ENCODE results near the gene SLC24A1.
"Not testable (repeated sequence)": the region's sequence is repeated elsewhere in the genome, so short reads cannot be mapped to it uniquely, and the experiment has no call there.

The SLC24A1 gene

GRCh38 chr15:65603559-65603958 lies 18.2 kb upstream of the SLC24A1 start:
- no peak for DNase-seq (ENCODE audit: low spot score)
- Mint-ChIP-seq H3K9me3 (no peaks in the 10 kb centered on the region), H3K27me3 (ENCODE audit: low read depth) (no peaks in the 10 kb centered on the region), H3K4me3 (no peak overlapping the region), H3K4me1 (ENCODE audit: low read depth) (peaks cover 6% of the 10 kb centered on the region), H3K27ac (no peak overlapping the region), H3K36me3 (ENCODE audit: low read depth) (peaks cover 14% of the 10 kb centered on the region)

- Mint-ChIP-seq H3K9me3 (no peaks in the 10 kb centered on the region), H3K27ac (peak within 1 kb of the TSS; percentile 95), H3K4me1 (ENCODE audit: low read depth) (peaks cover 24% of the 10 kb centered on the region)
These were observed 10.6 kb upstream of the SLC24A1 start, which contains the start of gene INTS14 for GRCh38 chr15:65610871-65611718. Gene INTS14 (minus strand): TSS chr15:65611131. CDS start chr15:65607380, 3,751 bp downstream.

GRCh38 chr15:65611888-65612615 lies 9.7 kb upstream of the SLC24A1 start:
- Mint-ChIP-seq H3K4me1 (ENCODE audit: low read depth) (peaks cover 24% of the 10 kb centered on the region), H3K27me3 (ENCODE audit: low read depth) (no peaks in the 10 kb centered on the region), H3K9me3 (no peaks in the 10 kb centered on the region), H3K27ac (peak overlapping the region; percentile 95), H3K36me3 (ENCODE audit: low read depth) (no peaks in the 10 kb centered on the region), H3K4me3 (peak overlapping the region; percentile 89)
- no peak for DNase-seq (ENCODE audit: low spot score)

More at GRCh38 chr15:65610871-65611718, 10.6 kb upstream of the SLC24A1 start, which contains the start of gene INTS14:
- DNase-seq (ENCODE audit: low spot score), result peak; percentile 95
- H3K36me3 Mint-ChIP-seq (ENCODE audit: low read depth), result no peaks in the 10 kb centered on the region
- H3K27me3 Mint-ChIP-seq (ENCODE audit: low read depth), result no peaks in the 10 kb centered on the region
- peak within 1 kb of the TSS; percentile 89 for H3K4me3 Mint-ChIP-seq

DNA sequence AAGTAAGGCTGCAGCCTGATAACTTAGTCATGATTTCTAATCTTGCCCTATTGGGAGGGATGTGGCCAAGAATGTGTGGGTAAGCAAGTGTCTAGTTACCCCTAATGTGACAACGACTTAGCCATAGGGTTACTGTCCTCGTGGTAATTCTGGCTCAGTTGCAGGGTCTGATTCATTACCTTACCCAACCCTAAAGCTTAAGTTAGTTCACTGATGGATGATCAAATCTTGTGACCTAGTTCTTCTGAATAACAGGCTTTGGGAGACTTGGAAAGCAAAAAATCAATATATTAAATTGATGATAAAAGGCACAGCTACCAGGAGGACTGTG lies 9.2 kb upstream of the SLC24A1 start:
- DNase-seq (ENCODE audit: low spot score), result no peak
- H3K27ac Mint-ChIP-seq, result no peak overlapping the region
- no peaks in the 10 kb centered on the region for H3K36me3 Mint-ChIP-seq (ENCODE audit: low read depth)
- H3K9me3 Mint-ChIP-seq, result no peaks in the 10 kb centered on the region
- peaks cover 24% of the 10 kb centered on the region for H3K4me1 Mint-ChIP-seq (ENCODE audit: low read depth)
- H3K27me3 Mint-ChIP-seq (ENCODE audit: low read depth), result no peaks in the 10 kb centered on the region
- H3K4me3 Mint-ChIP-seq, result no peak overlapping the region

DNA sequence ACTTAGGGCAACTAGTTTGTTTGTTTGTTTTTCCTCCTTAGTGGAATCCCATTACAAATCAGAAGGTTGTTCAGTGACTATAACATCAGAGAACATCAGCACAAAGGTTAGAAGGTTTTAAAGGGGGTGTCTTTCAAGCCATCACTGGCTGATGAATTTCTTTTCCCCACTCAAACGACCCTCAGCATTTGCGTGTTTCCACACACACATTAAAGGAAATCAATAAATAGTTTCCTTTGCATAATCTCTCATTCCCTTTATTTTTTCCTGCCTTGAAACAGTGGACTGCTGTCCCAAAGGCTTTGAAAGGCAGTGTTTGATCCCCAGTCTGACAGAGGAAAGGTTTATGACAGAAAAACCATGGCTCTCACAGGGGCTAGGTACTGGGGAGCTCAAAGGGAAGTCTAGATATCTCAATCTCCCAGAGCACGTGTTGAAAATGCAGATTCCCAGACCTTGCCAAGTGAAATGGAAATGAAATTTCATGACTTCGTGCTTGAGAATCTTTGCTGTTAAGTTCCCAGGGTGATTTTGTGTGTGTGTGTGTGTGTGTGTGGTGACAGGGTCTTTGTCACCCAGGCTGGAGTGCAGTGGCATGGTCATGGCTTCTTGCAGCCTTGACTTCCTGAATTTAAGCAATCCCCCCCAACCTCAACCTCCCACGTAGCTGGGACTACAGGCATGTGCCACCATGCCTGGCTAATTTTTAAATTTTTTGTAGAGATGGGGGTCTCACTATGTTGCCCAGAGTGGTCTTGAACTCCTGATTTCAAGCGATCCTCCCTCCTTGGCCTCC lies 8.6 kb upstream of the SLC24A1 start:
- Mint-ChIP-seq H3K9me3 (no peaks in the 10 kb centered on the region), H3K4me1 (ENCODE audit: low read depth) (peaks cover 21% of the 10 kb centered on the region), H3K27me3 (ENCODE audit: low read depth) (no peaks in the 10 kb centered on the region), H3K4me3 (no peak overlapping the region), H3K27ac (no peak overlapping the region), H3K36me3 (ENCODE audit: low read depth) (no peaks in the 10 kb centered on the region)
- no peak for DNase-seq (ENCODE audit: low spot score)

DNA sequence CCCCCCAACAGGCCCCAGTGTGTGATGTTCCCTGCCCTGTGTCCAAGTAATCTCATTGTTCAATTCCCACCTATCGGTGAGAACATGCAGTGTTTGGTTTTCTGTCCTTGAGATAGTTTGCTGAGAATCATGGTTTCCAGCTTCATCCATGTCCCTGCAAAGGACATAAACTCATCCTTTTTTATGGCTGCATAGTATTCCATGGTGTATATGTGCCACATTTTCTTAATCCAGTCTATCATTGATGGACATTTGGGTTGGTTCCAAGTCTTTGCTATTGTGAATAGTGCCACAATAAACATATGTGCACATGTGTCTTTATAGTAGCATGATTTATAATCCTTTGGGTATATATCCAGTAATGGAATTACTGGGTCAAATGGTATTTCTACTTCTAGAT lies 5.9 kb upstream of the SLC24A1 start:
- not testable (repeated sequence) for H3K27ac Mint-ChIP-seq; H3K4me3 Mint-ChIP-seq; H3K36me3 Mint-ChIP-seq (ENCODE audit: low read depth); DNase-seq (ENCODE audit: low spot score); H3K9me3 Mint-ChIP-seq; H3K27me3 Mint-ChIP-seq (ENCODE audit: low read depth)
- peaks cover 13% of the 10 kb centered on the region for H3K4me1 Mint-ChIP-seq (ENCODE audit: low read depth)

GRCh38 chr15:65618560-65619109 lies 3.1 kb upstream of the SLC24A1 start:
- Mint-ChIP-seq H3K9me3 (no peaks in the 10 kb centered on the region), H3K36me3 (ENCODE audit: low read depth) (no peaks in the 10 kb centered on the region), H3K27ac (no peak overlapping the region), H3K27me3 (ENCODE audit: low read depth) (no peaks in the 10 kb centered on the region), H3K4me1 (ENCODE audit: low read depth) (no peaks in the 10 kb centered on the region), H3K4me3 (no peak overlapping the region)
- no peak for DNase-seq (ENCODE audit: low spot score)

GRCh38 chr15:65619626-65620290 lies 2.0 kb upstream of the SLC24A1 start:
- H3K36me3 Mint-ChIP-seq (ENCODE audit: low read depth), result no peaks in the 10 kb centered on the region
- DNase-seq (ENCODE audit: low spot score), result no peak
- no peak overlapping the region for H3K4me3 Mint-ChIP-seq
- H3K27me3 Mint-ChIP-seq (ENCODE audit: low read depth), result no peaks in the 10 kb centered on the region
- no peak overlapping the region for H3K27ac Mint-ChIP-seq
- H3K4me1 Mint-ChIP-seq (ENCODE audit: low read depth), result no peaks in the 10 kb centered on the region
- no peaks in the 10 kb centered on the region for H3K9me3 Mint-ChIP-seq

GRCh38 chr15:65620833-65621232 lies 905 bp upstream of the SLC24A1 start:
- Mint-ChIP-seq H3K4me1 (ENCODE audit: low read depth) (no peaks in the 10 kb centered on the region), H3K9me3 (no peaks in the 10 kb centered on the region), H3K27ac (no peak overlapping the region), H3K27me3 (ENCODE audit: low read depth) (no peaks in the 10 kb centered on the region), H3K4me3 (no peak overlapping the region), H3K36me3 (ENCODE audit: low read depth) (no peaks in the 10 kb centered on the region)
- DNase-seq (ENCODE audit: low spot score), result no peak

DNA sequence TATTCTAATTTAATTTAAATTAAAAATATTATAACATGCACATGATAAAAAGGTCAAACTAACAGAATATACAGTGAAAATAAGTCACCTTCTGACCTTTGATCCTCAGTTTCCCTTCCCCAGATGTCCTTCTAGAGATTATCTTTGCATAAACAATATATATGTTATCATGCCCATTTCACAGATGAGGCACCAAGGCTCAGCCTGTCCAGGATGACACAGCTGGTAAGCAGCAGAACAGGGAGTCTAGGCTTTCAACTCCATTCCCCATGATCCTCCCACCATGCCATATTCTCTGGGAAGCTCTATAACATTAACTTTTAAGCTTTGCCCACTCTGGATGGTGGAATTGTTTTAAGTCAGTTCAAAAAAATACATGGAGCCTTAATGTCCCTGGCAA lies 1.4 kb downstream of the SLC24A1 start:
- Mint-ChIP-seq H3K27ac (no peak overlapping the region), H3K4me3 (no peak overlapping the region), H3K36me3 (ENCODE audit: low read depth) (no peaks in the 10 kb centered on the region), H3K9me3 (no peaks in the 10 kb centered on the region), H3K4me1 (ENCODE audit: low read depth) (no peaks in the 10 kb centered on the region), H3K27me3 (ENCODE audit: low read depth) (no peaks in the 10 kb centered on the region)
- no peak for DNase-seq (ENCODE audit: low spot score)

DNA sequence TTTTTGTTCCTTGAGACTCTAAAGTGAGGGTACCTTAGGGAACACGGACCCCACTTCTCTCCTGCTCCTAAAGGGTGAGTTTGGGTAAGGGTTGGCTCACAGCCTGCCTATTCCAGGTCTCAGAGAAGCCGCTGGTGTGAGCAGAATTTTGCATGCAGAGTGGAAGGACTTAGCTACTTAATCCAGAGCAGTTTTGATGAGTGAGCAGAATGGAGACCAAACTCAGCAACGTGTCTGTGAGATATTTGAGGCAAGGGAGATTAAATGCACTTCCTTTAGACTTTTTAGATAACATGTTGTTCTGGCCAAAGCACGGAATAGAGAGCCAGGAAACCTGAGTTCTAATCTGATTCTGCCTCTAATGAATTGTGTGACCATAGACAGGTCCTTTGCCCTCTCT lies 5.1 kb downstream of the SLC24A1 start:
- Mint-ChIP-seq H3K27me3 (ENCODE audit: low read depth) (no peaks in the 10 kb centered on the region), H3K4me1 (ENCODE audit: low read depth) (peaks cover 11% of the 10 kb centered on the region), H3K27ac (no peak overlapping the region), H3K9me3 (no peaks in the 10 kb centered on the region), H3K4me3 (no peak overlapping the region), H3K36me3 (ENCODE audit: low read depth) (no peaks in the 10 kb centered on the region)
- no peak for DNase-seq (ENCODE audit: low spot score)

DNA sequence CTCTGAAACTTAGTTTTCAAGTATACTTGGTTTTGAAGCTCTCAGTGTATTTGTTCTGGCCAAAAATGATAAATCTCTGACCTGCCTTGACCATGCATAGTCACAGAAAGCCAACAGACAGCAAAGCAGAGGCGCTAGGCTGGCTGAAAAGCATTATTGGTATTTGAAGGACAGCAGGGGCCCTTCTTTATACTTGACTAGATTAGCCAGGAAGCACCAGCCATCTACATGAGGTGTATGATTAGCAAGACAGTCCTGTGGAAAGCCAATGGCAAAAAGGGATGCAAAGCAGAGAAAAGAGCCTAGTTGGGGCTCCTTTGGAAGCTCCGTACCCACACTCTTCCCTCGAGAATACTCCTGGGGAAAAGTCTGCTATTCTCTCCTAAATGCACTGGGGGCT lies 7.8 kb downstream of the SLC24A1 start:
- Mint-ChIP-seq H3K4me1 (ENCODE audit: low read depth) (peaks cover 11% of the 10 kb centered on the region), H3K27ac (no peak overlapping the region), H3K4me3 (no peak overlapping the region), H3K9me3 (no peaks in the 10 kb centered on the region), H3K27me3 (ENCODE audit: low read depth) (no peaks in the 10 kb centered on the region), H3K36me3 (ENCODE audit: low read depth) (no peaks in the 10 kb centered on the region)
- no peak for DNase-seq (ENCODE audit: low spot score)

- H3K4me1 Mint-ChIP-seq (ENCODE audit: low read depth), result peaks cover 11% of the 10 kb centered on the region
- no peak overlapping the region for H3K4me3 Mint-ChIP-seq
- no peaks in the 10 kb centered on the region for H3K27me3 Mint-ChIP-seq (ENCODE audit: low read depth)
- H3K9me3 Mint-ChIP-seq, result no peaks in the 10 kb centered on the region
- DNase-seq (ENCODE audit: low spot score), result no peak
- H3K27ac Mint-ChIP-seq, result no peak overlapping the region
- no peaks in the 10 kb centered on the region for H3K36me3 Mint-ChIP-seq (ENCODE audit: low read depth)
These were observed 9.0 kb downstream of the SLC24A1 start for GRCh38 chr15:65630760-65631159.
